ENCODE data around the gene SFXN3.

DNA sequence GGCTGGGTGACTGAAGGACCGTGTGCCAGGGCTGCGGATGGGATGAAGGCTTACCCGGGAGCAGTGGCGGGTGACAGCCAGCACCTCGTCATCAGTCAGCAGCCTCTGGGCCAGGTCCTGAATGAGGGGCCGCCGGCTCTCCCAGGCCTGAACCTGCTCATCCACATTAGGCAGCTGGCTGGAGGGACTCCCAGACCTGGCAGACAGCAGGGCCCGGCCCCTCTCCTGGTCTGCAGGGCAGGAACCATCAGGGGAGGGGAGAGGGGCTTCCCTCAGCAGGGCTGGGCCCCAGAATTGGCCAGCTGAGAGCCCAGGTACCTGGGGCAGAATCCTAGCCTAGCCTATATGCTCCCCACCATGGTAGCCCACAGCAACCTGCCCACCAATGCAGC is 15.5 kb upstream of the SFXN3 start:
- TF ChIP-seq, protein P1, sequence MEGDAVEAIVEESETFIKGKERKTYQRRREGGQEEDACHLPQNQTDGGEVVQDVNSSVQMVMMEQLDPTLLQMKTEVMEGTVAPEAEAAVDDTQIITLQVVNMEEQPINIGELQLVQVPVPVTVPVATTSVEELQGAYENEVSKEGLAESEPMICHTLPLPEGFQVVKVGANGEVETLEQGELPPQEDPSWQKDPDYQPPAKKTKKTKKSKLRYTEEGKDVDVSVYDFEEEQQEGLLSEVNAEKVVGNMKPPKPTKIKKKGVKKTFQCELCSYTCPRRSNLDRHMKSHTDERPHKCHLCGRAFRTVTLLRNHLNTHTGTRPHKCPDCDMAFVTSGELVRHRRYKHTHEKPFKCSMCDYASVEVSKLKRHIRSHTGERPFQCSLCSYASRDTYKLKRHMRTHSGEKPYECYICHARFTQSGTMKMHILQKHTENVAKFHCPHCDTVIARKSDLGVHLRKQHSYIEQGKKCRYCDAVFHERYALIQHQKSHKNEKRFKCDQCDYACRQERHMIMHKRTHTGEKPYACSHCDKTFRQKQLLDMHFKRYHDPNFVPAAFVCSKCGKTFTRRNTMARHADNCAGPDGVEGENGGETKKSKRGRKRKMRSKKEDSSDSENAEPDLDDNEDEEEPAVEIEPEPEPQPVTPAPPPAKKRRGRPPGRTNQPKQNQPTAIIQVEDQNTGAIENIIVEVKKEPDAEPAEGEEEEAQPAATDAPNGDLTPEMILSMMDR (IDR thresholded peaks at IDR 0.05) = no peak
- TF ChIP-seq POLR2A (IDR thresholded peaks at IDR 0.05) = no peak

All from esophagus squamous epithelium (tissue), 4 donors.